ENCODE measurements around the gene CEP350. TPM values are rescaled to one million over a fixed set of nuclear protein-coding genes. Genes with fewer than 3 reads are reported as not detected.

CEP350 gene
- total and polyA plus RNA-seq, 2 of the 13 experiments (the other 11 are each of a cell fraction or from before 2014, with no cell fraction given), result 7.6 to 35.9 TPM

DNA sequence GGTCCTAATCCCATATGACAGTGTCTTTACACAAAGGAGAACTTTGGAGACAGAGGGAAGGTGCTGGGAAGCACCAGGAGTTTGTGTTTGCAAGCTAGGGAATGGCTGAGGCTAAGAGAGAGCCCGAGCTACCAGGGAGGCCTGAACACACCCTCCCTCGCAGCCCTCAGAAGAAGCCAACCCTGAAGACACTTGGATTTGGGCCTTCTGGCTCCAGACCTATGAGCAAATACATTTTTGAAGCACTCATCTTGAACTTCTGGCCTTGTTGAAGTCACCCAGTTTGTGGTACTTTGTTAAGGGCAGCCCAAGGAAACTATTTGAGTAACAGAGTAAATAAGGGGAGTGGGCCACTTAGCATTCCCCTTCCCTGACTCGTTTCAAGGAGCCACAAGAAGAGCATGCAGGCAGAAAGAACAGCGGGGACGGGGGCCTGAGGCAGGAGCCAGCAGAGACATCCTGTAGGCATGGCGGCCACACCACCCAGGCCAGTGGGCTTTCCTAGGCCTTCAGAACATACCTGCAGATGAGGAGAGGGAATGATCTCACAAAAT lies 186.8 kb downstream of the CEP350 start (continued):
- no peak for TF ChIP-seq TFAP4 (IDR thresholded peaks at IDR 0.05; ENCODE audit: borderline replicate concordance, low read depth)
- TF ChIP-seq, protein P1, sequence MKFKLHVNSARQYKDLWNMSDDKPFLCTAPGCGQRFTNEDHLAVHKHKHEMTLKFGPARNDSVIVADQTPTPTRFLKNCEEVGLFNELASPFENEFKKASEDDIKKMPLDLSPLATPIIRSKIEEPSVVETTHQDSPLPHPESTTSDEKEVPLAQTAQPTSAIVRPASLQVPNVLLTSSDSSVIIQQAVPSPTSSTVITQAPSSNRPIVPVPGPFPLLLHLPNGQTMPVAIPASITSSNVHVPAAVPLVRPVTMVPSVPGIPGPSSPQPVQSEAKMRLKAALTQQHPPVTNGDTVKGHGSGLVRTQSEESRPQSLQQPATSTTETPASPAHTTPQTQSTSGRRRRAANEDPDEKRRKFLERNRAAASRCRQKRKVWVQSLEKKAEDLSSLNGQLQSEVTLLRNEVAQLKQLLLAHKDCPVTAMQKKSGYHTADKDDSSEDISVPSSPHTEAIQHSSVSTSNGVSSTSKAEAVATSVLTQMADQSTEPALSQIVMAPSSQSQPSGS (CRISPR knock-in tag; IDR thresholded peaks at IDR 0.05), result no peak

DNA sequence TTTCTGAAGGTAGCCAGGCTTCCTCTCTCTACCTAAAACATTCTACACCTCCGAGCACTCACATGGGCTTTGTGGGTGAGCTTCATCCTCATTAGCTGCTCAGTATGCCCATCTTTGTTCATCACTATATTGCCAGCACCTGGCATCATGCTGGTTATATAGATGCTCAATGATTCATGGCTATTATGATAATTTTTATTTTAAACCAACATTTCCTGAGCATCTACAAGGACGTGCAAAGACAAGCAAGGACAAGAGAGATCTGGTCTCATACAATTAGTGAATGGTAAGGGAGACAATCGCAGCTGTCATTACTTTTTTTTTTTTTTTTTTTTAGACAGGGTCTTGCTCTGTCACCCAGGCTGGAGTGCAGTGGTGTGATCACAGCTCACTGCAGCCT lies 188.7 kb downstream of the CEP350 start:
- Histone ChIP-seq H3K36me3 (replicated peaks in 1 of 2; ENCODE audit: control insufficient read depth in 1 of 2, insufficient read depth in 2 of 2, low read length in 2 of 2) (no peaks in the 10 kb centered on the region), H4K20me1 (ENCODE audit: insufficient read depth, low read length) (no peaks in the 10 kb centered on the region), H3K79me2 (ENCODE audit: insufficient read depth, low read length) (no peaks in the 10 kb centered on the region), H3K9ac (ENCODE audit: insufficient read depth, low read depth, low read length) (no peak overlapping the region), H3K27ac (ENCODE audit: extremely low read length, insufficient read depth, low read length) (no peak overlapping the region), H3K4me3 (replicated peaks in 1 of 3; ENCODE audit: insufficient read depth in 1 of 3, low read depth in 2 of 3, low read length in 3 of 3) (no peak overlapping the region), H3K9me3 (ENCODE audit: low read length) (no peaks in the 10 kb centered on the region), H3K27me3 (ENCODE audit: control insufficient read depth in 1 of 2, insufficient read depth in 2 of 2, low read length in 2 of 2) (peaks cover 0 to 9% of the 10 kb centered on the region in 2 experiments; a peak in 3 of 5 replicates), H3K4me1 (ENCODE audit: insufficient read depth, low read length) (peaks cover 8% of the 10 kb centered on the region; the same call in 1 of the 2 replicates), H2AFZ (ENCODE audit: low read length) (no peak overlapping the region), H3K4me2 (ENCODE audit: low read depth, low read length) (no peak overlapping the region)
- DNase-seq (ENCODE audit: low spot score) (no peak), FAIRE-seq (no peak), ATAC-seq (no peak)
- ChIA-PET POLR2A (no interaction called here), CTCF (ENCODE audit: low intra/inter-chr PET ratio, low total read pairs) (no interaction called here)
- no TSS peak for BruUV-seq (replicated peaks)
- in situ Hi-C loops (cut with HindIII; ENCODE audit: extremely low pct_ligation_motif_present, low pct_unique_long_range_greater_than_20kb), result no loop called here
- WGBS (ENCODE audit: low lambda C conversion rate), result 12% methylated on average over 3 of the region's 3 CpGs
- intact Hi-C loops (cut with micrococcal nuclease; ENCODE audit: unreplicated experiment), result no loop called here
- no peak for TF ChIP-seq RXRA (CRISPR knock-in tag; IDR thresholded peaks at IDR 0.05)
- no peak for TF ChIP-seq GLI4 (CRISPR knock-in tag; IDR thresholded peaks at IDR 0.05; ENCODE audit: borderline replicate concordance)
- TF ChIP-seq NCOA5 (CRISPR knock-in tag; IDR thresholded peaks at IDR 0.05), result no peak
- TF ChIP-seq ISX (CRISPR knock-in tag; conservative IDR thresholded peaks at IDR 0.05), result no peak
- TF ChIP-seq MYC (CRISPR knock-in tag; IDR thresholded peaks at IDR 0.05; ENCODE audit: borderline replicate concordance), result no peak
- TF ChIP-seq STAT6 (CRISPR knock-in tag; IDR thresholded peaks at IDR 0.05; ENCODE audit: borderline replicate concordance), result no peak
- TF ChIP-seq, protein P2, sequence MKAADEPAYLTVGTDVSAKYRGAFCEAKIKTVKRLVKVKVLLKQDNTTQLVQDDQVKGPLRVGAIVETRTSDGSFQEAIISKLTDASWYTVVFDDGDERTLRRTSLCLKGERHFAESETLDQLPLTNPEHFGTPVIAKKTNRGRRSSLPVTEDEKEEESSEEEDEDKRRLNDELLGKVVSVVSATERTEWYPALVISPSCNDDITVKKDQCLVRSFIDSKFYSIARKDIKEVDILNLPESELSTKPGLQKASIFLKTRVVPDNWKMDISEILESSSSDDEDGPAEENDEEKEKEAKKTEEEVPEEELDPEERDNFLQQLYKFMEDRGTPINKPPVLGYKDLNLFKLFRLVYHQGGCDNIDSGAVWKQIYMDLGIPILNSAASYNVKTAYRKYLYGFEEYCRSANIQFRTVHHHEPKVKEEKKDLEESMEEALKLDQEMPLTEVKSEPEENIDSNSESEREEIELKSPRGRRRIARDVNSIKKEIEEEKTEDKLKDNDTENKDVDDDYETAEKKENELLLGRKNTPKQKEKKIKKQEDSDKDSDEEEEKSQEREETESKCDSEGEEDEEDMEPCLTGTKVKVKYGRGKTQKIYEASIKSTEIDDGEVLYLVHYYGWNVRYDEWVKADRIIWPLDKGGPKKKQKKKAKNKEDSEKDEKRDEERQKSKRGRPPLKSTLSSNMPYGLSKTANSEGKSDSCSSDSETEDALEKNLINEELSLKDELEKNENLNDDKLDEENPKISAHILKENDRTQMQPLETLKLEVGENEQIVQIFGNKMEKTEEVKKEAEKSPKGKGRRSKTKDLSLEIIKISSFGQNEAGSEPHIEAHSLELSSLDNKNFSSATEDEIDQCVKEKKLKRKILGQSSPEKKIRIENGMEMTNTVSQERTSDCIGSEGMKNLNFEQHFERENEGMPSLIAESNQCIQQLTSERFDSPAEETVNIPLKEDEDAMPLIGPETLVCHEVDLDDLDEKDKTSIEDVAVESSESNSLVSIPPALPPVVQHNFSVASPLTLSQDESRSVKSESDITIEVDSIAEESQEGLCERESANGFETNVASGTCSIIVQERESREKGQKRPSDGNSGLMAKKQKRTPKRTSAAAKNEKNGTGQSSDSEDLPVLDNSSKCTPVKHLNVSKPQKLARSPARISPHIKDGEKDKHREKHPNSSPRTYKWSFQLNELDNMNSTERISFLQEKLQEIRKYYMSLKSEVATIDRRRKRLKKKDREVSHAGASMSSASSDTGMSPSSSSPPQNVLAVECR (CRISPR knock-in tag; IDR thresholded peaks at IDR 0.05; ENCODE audit: borderline replicate concordance), result no peak
- TF ChIP-seq FOXJ3 (CRISPR knock-in tag; IDR thresholded peaks at IDR 0.05; ENCODE audit: borderline replicate concordance), result no peak
- TF ChIP-seq TEAD2 (CRISPR knock-in tag; IDR thresholded peaks at IDR 0.05), result no peak
- no peak for TF ChIP-seq CCDC6 (CRISPR knock-in tag; IDR thresholded peaks at IDR 0.05)
